HEK293 (cell line): Measurements from ENCODE around the gene TOP3B.

Experiments
- HOXA7 ChIP-seq: sonication (generic); formaldehyde crosslinking; IDR thresholded peaks from 2 replicates; pipeline ENCODE4 v1.8.1; 2022; ENCODE audit warnings: missing genetic modification reagents, borderline replicate concordance
- KLF7 ChIP-seq: fragments of 450-650 bp; formaldehyde crosslinking; IDR thresholded peaks from 2 replicates; pipeline ENCODE4 v1.5.1; 2016; ENCODE audit warnings: missing biosample characterization, missing genetic modification characterization, borderline replicate concordance
- PRDM10 ChIP-seq: fragments of 450-650 bp; formaldehyde crosslinking; IDR thresholded peaks from 2 replicates; pipeline ENCODE4 v1.5.1; 2016; ENCODE audit warnings: missing biosample characterization, missing genetic modification characterization
- SCRT2 ChIP-seq: fragments of 450-650 bp; formaldehyde crosslinking; IDR thresholded peaks from 2 replicates; pipeline ENCODE4 v1.5.1; 2016; ENCODE audit warnings: missing biosample characterization, missing genetic modification characterization
- TCF7L2 ChIP-seq: IDR thresholded peaks from 2 replicates; pipeline ENCODE4 v1.6.1; 2011; ENCODE audit warnings: low read depth, mild to moderate bottlenecking, inconsistent platforms, low read length, moderate library complexity, borderline replicate concordance
- ZBTB1 ChIP-seq: fragments of 450-650 bp; formaldehyde crosslinking; IDR thresholded peaks from 2 replicates; pipeline ENCODE4 v1.5.1; 2016; ENCODE audit warnings: missing biosample characterization, missing genetic modification characterization
- ZFP41 ChIP-seq: fragments of 450-650 bp; formaldehyde crosslinking; IDR thresholded peaks from 2 replicates; pipeline ENCODE4 v1.5.1; 2016; ENCODE audit warnings: missing biosample characterization, missing genetic modification characterization, borderline replicate concordance
- ZNF114 ChIP-seq: fragments of 450-650 bp; formaldehyde crosslinking; IDR thresholded peaks from 2 replicates; pipeline ENCODE4 v1.5.0; 2017; ENCODE audit warnings: missing biosample characterization, missing genetic modification characterization
- ZNF274 ChIP-seq, 2 experiments: fragments of 200-500 bp in 1 of 2; fragments of 450-650 bp in 1 of 2; sonication (Bioruptor generic) in 1 of 2; formaldehyde crosslinking in 1 of 2; IDR thresholded peaks; 2 replicates each; pipeline versions ENCODE4 v1.5.1 to v1.6.1; 2014 to 2016; ENCODE audit warnings: borderline replicate concordance in 1 of 2, inconsistent platforms in 1 of 2, low read length in 1 of 2, missing biosample characterization in 1 of 2, missing genetic modification characterization in 1 of 2
- ZNF280C ChIP-seq: fragments of 450-650 bp; formaldehyde crosslinking; IDR thresholded peaks from 2 replicates; pipeline ENCODE4 v1.5.1; 2016; ENCODE audit warnings: missing biosample characterization, missing genetic modification characterization
- ZNF302 ChIP-seq: fragments of 450-650 bp; formaldehyde crosslinking; IDR thresholded peaks from 2 replicates; pipeline ENCODE4 v1.5.1; 2016; ENCODE audit warnings: missing biosample characterization, missing genetic modification characterization, low read depth
- ZNF324 ChIP-seq: fragments of 450-650 bp; formaldehyde crosslinking; IDR thresholded peaks from 2 replicates; pipeline ENCODE4 v1.5.1; 2016; ENCODE audit warnings: missing biosample characterization, missing genetic modification characterization
- ZNF404 ChIP-seq: fragments of 450-650 bp; formaldehyde crosslinking; IDR thresholded peaks from 2 replicates; pipeline ENCODE4 v1.5.1; 2017; ENCODE audit warnings: missing biosample characterization, missing genetic modification characterization
- ZNF433 ChIP-seq: fragments of 450-650 bp; formaldehyde crosslinking; IDR thresholded peaks from 2 replicates; pipeline ENCODE4 v1.5.1; 2016; ENCODE audit warnings: missing biosample characterization, missing genetic modification characterization, low read depth
- ZNF548 ChIP-seq: fragments of 450-650 bp; formaldehyde crosslinking; IDR thresholded peaks from 2 replicates; pipeline ENCODE4 v1.5.1; 2016; ENCODE audit warnings: missing biosample characterization, missing genetic modification characterization
- ZNF561 ChIP-seq: fragments of 450-650 bp; IDR thresholded peaks from 2 replicates; pipeline ENCODE4 v1.5.1; 2018; ENCODE audit warnings: missing biosample characterization, missing genetic modification characterization, borderline replicate concordance
- ZNF596 ChIP-seq: fragments of 450-650 bp; IDR thresholded peaks from 2 replicates; pipeline ENCODE4 v1.5.0; 2018; ENCODE audit warnings: missing biosample characterization, mild to moderate bottlenecking, missing genetic modification characterization, moderate library complexity
- ZNF600 ChIP-seq: fragments of 450-650 bp; formaldehyde crosslinking; IDR thresholded peaks from 2 replicates; pipeline ENCODE4 v1.5.1; 2016; ENCODE audit warnings: missing biosample characterization, missing genetic modification characterization
- ZNF624 ChIP-seq: fragments of 450-650 bp; formaldehyde crosslinking; IDR thresholded peaks from 2 replicates; pipeline ENCODE4 v1.5.1; 2017; ENCODE audit warnings: missing biosample characterization, missing genetic modification characterization
- ZNF626 ChIP-seq: fragments of 450-650 bp; sonication (Bioruptor Pico); formaldehyde crosslinking; IDR thresholded peaks from 2 replicates; pipeline ENCODE4 v1.5.1; 2018; ENCODE audit warnings: missing biosample characterization, missing genetic modification characterization, inconsistent platforms
- ZSCAN16 ChIP-seq: fragments of 450-650 bp; formaldehyde crosslinking; IDR thresholded peaks from 2 replicates; pipeline ENCODE4 v1.5.1; 2016; ENCODE audit warnings: missing biosample characterization, missing genetic modification characterization
- ZSCAN18 ChIP-seq: fragments of 450-650 bp; formaldehyde crosslinking; IDR thresholded peaks from 2 replicates; pipeline ENCODE4 v1.5.1; 2016; ENCODE audit warnings: missing biosample characterization, missing genetic modification characterization
- ZSCAN23 ChIP-seq: fragments of 450-650 bp; formaldehyde crosslinking; IDR thresholded peaks from 2 replicates; pipeline ENCODE4 v1.5.1; 2016; ENCODE audit warnings: missing biosample characterization, missing genetic modification characterization
- TF ChIP-seq, protein P1 (sequence below): fragments of 450-650 bp; formaldehyde crosslinking; IDR thresholded peaks from 2 replicates; pipeline ENCODE4 v1.5.1; 2016; ENCODE audit warnings: missing biosample characterization, missing genetic modification characterization
- TF ChIP-seq, protein P2 (sequence below): fragments of 450-650 bp; formaldehyde crosslinking; IDR thresholded peaks from 2 replicates; pipeline ENCODE4 v1.5.1; 2017; ENCODE audit warnings: missing biosample characterization, missing genetic modification characterization

The TOP3B gene

GRCh38 chr22:21982338-21982965 lies at the start of gene TOP3B (continued):
- TF ChIP-seq ZNF280C (tag by site-specific recombination) (no peak), ZNF624 (tag by site-specific recombination) (no peak), KLF7 (peak; percentile 90), ZNF302 (no peak), ZNF561 (tag by site-specific recombination) (peak; percentile 86), ZNF626 (no peak), TCF7L2 (no peak), PRDM10 (peak; percentile 24; the same call in 1 of the 2 replicates), ZNF324 (tag by site-specific recombination) (peak; percentile 94), ZBTB1 (tag by site-specific recombination) (peak; percentile 56; the same call in 1 of the 2 replicates), ZSCAN16 (no peak), ZNF274 (IDR thresholded peaks at IDR 0.05; ENCODE audit: low read length) (no peak), ZNF274 (tag by site-specific recombination; IDR thresholded peaks at IDR 0.05; ENCODE audit: borderline replicate concordance) (no peak), SCRT2 (no peak), ZFP41 (tag by site-specific recombination) (peak; percentile 85; the same call in 1 of the 2 replicates), ZNF596 (tag by site-specific recombination) (0 out of 2 replicates have a peak, but pooled peaks have one; percentile 40), ZNF114 (tag by site-specific recombination) (no peak), ZSCAN18 (peak; percentile 76; the same call in 1 of the 2 replicates), ZNF433 (tag by site-specific recombination) (no peak), ZNF600 (tag by site-specific recombination) (0 out of 2 replicates have a peak, but pooled peaks have one; percentile 13), HOXA7 (CRISPR knock-in tag) (no peak), ZSCAN23 (tag by site-specific recombination) (0 out of 2 replicates have a peak, but pooled peaks have one; percentile 59), ZNF404 (tag by site-specific recombination) (no peak), ZNF548 (tag by site-specific recombination) (no peak)
- TF ChIP-seq, protein P1, sequence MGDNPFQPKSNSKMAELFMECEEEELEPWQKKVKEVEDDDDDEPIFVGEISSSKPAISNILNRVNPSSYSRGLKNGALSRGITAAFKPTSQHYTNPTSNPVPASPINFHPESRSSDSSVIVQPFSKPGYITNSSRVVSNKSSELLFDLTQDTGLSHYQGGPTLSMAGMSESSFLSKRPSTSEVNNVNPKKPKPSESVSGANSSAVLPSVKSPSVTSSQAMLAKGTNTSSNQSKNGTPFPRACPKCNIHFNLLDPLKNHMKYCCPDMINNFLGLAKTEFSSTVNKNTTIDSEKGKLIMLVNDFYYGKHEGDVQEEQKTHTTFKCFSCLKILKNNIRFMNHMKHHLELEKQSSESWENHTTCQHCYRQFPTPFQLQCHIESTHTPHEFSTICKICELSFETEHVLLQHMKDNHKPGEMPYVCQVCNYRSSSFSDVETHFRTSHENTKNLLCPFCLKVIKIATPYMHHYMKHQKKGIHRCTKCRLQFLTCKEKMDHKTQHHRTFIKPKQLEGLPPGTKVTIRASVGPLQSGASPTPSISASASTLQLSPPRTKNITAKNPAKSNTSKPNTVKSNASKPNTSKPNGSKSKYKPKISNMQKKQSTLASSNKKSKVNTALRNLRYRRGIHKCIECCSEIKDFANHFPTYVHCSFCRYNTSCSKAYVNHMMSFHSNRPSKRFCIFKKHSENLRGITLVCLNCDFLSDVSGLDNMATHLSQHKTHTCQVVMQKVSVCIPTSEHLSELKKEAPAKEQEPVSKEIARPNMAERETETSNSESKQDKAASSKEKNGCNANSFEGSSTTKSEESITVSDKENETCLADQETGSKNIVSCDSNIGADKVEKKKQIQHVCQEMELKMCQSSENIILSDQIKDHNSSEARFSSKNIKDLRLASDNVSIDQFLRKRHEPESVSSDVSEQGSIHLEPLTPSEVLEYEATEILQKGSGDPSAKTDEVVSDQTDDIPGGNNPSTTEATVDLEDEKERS (tag by site-specific recombination), result peak; percentile 77; the same call in 1 of the 2 replicates
- TF ChIP-seq, protein P2, sequence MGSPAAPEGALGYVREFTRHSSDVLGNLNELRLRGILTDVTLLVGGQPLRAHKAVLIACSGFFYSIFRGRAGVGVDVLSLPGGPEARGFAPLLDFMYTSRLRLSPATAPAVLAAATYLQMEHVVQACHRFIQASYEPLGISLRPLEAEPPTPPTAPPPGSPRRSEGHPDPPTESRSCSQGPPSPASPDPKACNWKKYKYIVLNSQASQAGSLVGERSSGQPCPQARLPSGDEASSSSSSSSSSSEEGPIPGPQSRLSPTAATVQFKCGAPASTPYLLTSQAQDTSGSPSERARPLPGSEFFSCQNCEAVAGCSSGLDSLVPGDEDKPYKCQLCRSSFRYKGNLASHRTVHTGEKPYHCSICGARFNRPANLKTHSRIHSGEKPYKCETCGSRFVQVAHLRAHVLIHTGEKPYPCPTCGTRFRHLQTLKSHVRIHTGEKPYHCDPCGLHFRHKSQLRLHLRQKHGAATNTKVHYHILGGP (tag by site-specific recombination), result no peak
